Activated T-helper 1 cell treated with Interleukin-2 at 50 U/mL for 16 hours (primary cell): ENCODE measurements around the gene SRP54.
A peak's percentile ranks its signal among the peaks of the same experiment; 100 is the strongest.
"Not testable (repeated sequence)": the region's sequence is repeated elsewhere in the genome, so short reads cannot be mapped to it uniquely, and the experiment has no call there.

Experiments
- DNase-seq: peaks from one replicate; pipeline ENCODE4 v3.0.0-alpha.2; 2020; ENCODE audit warnings: low read depth

SRP54 gene

DNA sequence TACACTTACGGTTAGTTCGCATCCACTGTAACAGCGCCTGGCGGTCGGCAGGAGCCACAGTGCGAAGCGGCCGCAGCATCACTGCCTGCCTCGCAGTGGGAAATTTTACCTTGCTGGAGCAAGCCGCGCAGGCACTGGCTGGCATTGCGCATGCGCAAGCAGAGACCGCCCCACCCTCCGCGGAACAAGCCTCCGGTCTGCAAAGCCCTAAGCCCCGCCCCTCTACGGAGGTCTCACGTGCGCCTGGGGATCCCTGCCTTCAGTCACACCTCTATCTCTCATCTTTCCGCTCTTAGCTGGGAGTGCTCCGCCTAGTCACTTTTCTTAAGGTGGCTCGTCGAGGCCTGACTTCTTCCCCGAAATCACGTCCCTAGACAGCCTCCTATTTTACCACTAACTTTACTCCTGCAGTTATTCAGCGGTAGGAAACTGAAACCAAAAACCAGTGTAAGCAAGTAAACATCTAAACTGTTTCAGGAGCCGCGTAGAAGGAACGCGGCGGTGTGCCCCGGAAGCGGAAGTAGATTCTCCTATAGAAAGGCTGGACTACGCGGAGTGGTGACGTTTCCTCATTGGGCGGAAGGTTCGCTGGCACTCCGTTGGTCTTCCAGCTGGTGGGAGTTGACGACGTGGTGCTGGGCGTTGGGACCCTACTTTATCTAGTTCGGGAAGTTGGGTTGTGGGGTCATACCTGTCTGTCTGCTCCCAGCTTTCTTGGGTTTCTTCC is at the start of gene SRP54:
Gene SRP54, plus strand, starts transcription at position 572 of the 727 bp plus-strand sequence. CDS start 13,718 bp downstream, outside the sequence.
- DNase-seq = peak; percentile 100

DNA sequence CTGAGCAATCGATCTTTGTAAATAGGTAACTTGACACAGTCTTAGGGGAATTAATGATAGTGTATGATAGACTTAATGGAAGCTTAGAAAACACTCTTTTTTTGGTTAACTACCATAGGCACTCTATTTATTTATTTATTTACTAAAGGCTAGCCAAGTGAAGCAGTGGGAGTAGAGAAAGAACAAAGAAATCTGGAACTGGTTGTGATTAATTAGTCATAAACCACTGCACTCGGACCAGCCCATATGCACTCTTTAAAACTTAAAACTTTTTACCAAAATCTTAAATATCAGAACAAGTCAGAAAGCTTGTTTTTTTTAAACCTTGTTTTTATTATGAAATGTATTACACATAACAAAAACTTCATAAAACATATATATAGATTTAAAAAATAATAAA is 49.5 kb upstream of the SRP54 start:
- no peak for DNase-seq

DNA sequence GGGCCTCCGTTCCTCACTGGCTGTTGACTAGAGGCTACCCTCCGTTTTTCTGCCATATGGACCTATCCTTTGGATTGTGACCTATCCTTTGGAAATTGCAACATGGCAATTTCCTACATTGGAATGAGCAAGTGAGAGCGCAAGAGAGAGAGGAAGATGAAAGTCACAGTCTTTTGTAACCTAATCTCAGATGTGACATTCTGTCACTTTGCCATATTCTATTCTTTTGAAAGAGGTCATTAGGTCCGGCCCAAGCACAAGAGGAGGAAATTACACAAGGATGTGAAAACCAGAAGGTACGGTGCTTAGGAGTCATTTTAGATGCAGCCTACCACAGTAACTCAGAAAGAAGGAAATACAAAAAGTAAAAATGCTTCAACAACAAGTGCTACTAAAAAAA is 47.3 kb upstream of the SRP54 start:
- DNase-seq = no peak

DNA sequence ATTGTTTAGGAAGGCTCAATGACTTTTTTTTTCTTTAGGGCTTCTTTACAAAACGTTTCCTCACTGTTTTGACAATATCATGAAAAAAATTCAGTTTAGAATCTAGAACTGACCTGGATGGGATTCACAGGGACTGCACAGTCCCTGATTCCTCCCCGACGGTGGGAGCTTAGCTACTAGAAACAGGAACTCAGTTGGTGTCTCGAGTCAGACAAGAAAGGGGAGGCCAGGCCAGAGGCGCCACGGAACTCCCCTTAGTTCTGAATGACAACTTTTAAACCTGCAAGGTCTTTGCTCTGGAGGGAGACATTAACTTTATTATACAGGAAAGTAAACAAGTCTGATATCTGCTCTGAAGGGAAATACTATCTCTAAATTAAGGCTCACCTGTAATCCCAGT is 45.4 kb upstream of the SRP54 start:
- no peak for DNase-seq

DNA sequence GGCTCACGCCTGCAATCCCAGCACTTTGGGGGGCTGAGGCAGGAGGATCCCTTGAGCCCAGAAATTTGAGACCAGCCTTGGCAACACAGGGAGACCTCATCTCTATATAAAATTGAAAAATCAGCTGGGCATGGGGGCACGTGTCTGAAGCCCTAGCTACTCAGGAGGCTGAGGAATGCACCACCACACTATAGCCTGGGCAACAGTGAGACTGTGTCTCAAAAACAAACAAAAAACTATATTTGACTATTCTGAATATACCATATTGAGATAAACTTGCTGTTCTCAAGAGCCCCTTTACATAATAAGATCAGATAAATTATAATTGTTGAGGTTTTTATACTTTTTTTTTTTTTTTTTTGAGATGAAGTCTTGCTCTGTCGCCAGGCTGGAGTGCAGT is 44.9 kb upstream of the SRP54 start:
- DNase-seq = no peak

DNA sequence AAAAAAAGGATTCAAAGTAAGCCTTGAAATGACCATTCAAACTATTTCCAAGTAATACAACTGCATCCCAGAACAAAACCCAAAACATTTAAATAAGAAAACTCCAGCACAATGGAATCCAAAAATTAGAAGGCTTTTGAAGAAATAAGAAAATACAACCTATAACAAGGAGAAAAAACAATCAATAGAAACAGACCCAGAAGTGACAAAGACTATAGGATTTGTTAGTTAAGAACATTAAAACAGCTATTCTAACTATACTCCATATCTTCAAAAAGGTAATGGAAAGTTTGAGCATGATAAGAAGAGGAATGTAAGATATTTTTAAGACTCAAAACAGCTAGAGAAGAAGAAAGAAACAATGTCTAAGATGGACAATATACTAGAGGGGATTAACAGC is 39.3 kb upstream of the SRP54 start:
- no peak for DNase-seq

DNA sequence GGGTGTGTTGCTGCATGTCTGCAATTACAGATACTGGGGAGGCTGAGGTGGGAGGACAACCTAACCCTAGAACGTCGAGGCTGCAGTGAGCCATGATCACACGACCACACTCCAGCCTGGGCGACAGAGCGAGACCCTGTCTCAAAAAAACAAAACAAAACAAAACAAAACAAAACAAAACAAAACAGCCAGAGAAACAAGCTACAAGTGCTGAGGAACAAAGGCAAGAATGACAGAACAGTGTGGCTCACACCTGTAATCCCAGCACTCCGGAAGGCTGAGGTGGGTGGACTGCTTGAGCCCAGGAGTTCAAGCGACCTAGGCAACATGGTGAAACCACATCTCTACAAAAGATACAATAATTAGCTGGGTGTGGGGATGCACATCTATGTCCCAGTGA is 38.0 kb upstream of the SRP54 start:
- DNase-seq = no peak

DNA sequence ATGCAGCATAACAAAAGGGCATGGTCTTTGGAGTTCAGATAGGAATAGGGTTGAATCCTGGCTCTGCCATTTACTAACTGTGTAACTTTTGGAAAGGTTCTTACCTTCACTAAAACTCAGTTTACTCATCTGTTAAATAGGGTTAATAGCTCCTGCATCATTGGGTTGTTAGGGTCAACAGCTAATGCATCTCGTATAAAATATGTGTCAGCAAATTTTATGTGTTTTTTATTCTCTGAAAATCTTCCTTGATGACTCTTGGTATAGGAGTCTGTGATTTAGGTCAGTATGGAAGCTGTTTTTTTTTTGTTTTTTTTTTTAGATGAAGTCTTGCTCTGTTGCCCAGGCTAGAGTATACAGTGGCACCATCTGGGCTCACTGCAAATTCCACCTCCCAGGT is 36.1 kb upstream of the SRP54 start:
- DNase-seq = no peak

DNA sequence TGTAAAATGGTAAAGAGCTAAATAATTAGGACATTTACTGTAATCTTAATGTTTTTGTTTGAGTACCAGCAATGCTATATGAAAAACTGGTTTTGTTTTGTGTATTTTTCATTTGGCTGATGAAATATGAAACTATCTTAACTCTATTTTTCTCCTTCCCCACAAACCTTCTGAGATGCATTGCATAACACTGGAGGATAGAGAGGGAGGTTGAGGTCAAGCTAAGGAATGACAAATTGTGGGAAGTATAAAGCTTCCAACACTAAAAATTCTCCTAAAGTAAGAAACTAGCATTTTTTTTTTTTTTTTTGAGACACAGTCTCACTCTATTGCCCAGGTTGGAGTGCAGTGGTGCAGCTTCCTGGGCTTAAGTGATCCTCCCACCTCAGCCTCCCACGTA is 31.5 kb upstream of the SRP54 start:
- DNase-seq = no peak

DNA sequence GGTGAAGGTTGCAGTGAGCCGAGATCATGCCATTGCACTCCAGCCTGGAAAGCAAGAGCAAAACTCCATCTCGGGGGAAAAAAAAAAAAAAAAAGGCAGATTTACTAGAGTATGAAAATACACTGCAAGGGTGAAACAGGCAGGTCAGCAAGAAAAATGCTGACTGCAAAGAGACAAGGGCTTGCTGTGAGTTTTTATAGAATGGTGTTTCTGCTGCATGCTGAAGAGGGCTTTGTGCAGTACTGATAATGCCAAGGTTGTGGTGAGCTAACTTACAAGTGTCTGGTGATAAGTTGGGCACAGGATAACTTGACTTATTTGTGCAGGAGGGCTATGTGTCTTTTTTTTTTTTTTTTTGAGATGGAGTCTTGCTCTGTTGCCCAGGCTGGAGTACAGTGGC is 25.9 kb upstream of the SRP54 start:
- no peak for DNase-seq

DNA sequence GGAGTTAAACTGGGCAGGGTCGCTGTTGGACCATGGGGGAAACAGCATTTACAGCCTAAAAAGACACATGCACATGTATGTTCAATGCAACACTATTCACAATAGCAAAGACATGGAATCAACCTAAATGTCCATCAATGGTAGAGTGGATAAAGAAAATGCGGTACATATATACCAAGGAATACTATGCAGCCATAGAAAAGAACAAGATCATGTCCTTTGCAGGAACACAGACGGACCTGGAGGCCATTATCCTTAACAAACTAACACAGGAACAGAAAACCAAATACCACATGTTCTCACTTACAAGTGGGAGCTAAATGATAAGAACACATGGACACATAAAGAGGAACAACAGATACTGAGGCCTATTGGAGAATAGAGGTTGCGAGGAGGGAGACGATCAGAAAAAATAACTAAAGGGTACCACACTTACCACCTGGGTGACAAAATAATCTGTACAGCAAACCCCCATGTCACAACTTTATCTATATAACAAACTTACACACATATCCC is 25.0 kb upstream of the SRP54 start:
- DNase-seq = no peak

DNA sequence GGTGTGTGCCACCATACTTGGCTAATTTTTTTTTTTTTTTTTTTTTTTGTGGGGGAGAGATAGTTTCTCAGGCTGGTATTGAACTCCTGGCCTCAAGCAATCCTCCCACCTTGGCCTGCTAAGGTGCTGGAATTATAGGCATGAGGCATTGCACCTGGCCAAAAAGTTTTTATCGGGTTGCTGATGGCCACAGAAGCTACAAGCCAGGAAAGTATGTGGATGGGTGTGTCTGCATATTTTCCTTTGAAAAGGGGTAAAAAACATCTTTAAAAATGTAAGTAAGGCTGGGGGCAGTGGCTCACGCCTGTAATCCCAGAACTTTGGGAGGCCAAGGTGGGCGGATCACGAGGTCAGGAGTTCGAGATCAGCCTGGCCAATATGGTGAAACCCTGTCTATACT is 20.7 kb upstream of the SRP54 start:
- not testable (repeated sequence) for DNase-seq

DNA sequence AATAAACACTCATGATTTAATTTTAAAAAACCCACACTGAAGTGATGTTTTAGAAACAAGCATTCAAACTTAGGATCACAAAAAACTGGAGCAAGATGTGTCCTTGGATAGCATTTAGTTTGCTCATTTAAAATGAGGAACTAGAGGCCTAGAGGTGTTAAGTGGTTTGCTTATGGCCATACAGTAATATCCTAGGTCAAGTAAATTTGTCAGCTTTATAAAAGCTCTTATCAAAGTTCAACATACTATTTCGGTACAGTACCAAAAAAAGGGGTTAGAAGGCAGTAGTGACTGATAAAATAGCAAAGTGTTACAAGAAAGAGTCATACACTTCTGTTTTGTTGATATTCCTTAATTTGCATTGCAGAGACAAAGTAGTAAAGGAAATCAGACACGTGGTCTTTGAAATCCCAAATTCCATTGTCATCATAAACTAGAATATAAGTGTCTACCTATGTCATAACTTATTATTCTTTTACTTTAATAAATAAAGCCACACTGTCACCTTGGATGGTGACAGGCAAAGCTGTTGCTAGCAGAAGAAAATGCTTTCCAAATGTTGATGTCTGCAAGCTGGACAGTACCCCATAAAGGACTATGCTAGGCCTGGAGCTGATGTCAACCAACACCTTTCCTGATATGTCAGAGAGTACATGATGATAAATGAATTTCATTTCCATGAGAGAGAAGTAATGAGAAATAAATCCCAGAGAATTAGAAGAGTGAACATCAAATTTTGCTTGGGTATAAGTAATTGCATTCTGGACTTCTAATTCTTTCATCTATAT is 17.6 kb upstream of the SRP54 start:
- no peak for DNase-seq

DNA sequence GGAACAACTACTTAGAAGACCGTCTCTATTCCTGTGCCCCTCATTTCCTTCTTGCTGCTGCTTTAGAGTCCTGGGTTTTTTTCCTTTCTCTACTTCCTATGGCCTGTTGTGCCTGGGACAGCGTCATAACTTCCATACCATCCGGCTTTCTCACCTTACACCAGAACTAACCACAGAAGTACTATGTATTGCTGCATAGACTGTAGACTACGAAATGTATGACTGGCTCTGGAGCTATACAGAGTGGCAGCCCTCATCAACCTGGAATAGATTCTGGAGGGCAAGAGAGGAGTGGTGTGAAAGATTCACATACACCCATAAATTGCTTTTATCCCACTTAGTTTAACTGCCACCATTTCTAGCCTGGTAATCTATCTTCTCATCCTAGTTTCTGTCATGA is 16.9 kb upstream of the SRP54 start:
- DNase-seq = no peak

DNA sequence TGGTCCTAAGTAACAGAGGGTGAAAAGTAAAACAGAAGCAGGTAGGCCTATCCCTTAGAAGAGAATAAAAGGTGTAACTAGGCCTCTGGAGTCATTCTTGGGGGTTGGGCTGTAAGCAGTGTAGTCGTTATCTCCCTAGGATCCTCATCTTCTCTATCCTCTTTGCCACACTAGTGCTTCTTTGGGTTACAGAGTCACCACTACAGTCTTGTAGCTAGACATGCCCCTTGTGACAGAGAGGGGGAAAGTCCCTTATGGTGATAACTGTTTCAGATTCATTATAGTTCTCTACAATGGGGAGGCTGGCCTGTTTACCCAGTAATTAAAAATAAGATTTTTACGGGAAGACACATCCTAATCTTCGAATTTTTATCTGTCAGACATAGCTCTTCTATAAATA is 16.4 kb upstream of the SRP54 start:
- no peak for DNase-seq

DNA sequence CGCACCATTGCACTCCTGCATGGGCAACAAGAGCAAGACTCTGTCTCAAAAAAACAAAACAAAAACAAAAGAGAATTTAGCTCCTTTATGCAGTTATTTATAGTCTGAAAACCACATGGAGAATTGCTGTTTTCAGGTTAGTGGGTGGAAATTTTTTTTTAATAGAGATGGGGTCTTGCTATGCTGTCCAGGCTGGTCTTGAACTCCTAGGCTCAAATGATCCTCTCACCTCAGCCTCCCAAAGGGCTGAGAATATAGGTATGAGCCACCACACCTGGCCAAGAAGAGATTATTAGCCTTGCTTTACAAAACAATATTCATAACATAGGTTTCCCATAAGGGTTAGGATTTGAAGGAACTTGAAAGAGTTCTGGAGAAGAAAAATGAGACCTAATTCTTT is 12.1 kb upstream of the SRP54 start:
- DNase-seq = no peak

DNA sequence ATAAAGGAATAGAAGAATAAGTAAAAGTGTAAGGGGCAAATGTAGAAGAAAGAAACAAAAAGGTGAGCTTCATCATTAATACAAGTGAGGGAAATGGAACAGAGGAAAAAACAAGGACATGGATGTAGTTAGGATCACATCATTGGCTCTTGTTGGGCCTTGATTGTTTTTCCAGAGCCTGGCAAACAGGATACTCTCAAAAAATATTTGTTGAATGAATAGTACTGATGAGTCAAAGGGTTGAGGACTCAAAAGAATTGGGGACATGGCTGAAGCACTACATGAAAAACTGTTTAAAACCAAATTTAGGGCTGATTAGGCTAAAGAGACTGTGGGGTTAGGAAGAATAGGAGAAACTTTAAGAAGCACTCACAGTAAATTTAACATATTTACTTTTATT is 11.4 kb upstream of the SRP54 start:
- no peak for DNase-seq

DNA sequence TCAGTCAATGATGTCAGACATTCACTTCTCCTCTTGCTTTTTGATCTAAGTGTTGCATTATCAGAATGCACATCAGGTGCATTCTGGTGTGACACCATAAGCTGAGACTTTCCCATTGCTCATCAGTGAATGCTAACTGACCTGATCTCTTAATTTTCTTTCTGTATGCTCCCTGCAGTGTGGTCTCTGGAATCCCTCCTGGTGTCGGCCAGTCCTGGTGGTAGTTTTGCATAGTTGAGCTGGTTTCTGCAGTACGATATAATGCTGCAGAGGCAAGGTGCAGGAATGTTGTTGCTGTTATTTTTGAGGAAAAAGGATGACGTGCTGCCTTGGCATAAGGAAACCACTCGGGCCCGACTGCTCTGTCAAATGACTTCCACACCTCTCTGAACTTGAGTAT is 11.0 kb upstream of the SRP54 start:
- no peak for DNase-seq

DNA sequence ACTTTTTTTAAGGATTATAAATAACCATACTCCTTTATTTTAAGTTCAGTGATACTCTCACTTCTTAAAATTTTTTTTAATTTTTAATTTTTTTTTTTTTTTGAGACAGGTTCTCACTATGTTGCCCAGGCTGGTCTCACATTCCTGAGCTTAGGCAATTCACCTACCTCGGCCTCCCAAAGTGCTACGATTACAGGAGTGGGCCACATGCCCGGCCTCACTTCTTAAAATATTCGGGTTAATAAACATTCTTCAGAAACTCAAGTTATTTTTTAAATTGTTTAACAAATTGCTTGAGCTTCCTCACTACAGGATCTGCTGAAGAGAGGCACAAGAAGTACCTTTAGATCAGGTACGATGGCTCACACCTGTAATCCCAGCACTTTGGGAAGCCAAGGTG is 4.3 kb upstream of the SRP54 start:
- no peak for DNase-seq

DNA sequence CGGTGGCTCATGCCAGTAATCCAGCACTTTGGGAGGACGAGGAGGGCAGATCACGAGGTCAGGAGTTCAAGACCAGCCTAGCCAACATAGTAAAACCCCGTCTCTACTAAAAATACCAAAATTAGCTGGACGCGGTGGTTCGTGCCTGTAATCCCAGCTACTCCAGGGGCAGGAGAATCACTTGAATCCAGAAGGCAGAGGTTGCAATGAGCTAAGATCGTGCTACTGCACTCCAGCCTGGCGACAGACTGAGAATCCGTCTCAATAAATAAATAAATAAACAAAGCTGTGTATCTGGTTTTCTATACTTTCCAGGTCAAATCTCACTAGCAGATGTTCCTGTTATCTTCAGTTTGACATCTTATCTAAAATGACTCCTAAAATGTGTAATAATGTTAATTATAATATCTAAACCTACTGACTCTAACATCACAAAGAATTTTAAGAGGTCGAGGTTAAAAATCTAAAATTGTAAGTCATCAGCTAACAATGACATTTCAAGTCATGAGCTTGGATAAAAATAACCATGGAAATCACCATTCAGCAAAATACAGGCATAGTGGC is 2.4 kb upstream of the SRP54 start:
- DNase-seq = no peak

DNA sequence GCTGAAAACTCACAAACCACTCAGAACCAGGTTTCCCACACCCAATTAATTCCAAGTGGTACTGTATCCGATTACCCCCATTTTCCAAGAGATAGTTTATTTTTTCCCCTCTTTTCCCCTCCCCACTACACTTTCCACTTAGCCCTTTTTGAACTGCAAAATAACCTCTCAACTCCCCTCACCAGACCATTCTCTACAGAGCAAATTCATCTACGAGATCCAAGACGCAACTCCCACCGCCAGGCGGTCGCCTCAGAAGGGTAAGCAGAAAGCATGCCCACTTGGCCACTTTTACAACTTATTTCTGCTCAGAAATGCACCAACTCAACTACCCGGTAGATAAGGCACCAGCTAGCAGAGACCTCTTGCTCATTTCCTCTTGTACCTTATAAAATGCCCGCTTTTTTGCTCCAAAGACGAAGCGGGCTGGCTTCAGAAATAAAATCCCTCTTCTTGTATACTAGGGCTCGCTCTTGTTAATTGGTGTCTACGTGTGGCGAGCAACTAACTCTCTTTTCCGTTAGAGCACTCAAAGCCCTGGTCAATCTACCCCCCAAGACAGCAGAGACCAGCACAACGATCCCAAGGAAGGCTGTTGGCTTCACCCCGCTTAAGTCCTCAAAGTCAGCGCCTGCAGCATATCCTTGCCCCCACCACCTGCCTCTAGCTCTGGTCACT is 910 bp upstream of the SRP54 start:
- peak; percentile 3 for DNase-seq

DNA sequence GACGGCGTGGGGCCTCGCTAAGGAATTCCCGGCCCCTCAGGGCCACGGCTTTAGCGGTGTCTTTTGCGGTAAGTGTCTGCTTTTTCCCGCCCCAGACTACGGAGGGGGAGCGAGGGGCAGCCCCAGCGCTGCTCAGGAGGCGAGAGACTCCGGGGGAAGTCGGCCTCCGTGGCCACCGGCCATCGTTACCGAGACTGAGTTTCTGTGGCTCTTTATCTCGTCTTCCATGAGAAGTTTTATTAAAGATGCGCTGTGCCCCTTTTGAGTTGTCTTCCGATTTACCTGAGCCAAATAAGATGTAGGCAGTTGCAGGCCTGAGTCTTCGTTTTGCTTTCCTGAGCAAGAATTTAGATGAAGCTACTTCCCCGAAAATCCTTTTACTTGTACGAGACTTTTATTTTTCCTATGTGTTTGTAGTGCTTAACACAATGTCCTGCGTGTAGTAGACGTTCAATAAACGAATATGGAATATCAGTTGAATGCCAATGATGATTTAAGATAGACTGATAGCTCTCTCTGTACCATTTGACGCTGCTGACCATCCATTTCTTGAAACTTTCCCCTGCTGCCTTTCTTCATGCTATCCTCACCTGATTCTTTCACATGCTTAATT is 462 bp downstream of the SRP54 start:
- no peak for DNase-seq
